Naive thymus-derived CD8-positive, alpha-beta T cell (primary cell): ENCODE results near the gene TGFA. TPM values are rescaled to one million over a fixed set of nuclear protein-coding genes. Genes with fewer than 3 reads are reported as not detected.
A peak's percentile ranks its signal among the peaks of the same experiment; 100 is the strongest.

ENCODE experiments used
- ATAC-seq, 2 donors: fragments of 150-1000 bp; cut with Tn5 transposase in 1 of 2; sonication (Bioruptor Pico), chemical (Tn5 transposase) in 1 of 2; 1 replicate in 1 of 2; 2 replicates in 1 of 2; pipeline ENCODE4 v1.10.0; 2021; ENCODE audit warnings: mild to moderate bottlenecking in 2 of 2, moderate library complexity in 2 of 2
- POLR2A ChIA-PET: fragments of 350-600 bp; sonication (Branson Sonifier 250); formaldehyde crosslinking; loops from one replicate; lab custom pipeline; 2021; ENCODE audit warnings: antibody characterized with exemption; lab: Charles Lee
- DNase-seq, 10 donors: peaks; one replicate each; pipeline versions ENCODE4 v3.0.0 to v3.0.0-alpha.2; 2020 to 2022
- H3K27ac Mint-ChIP-seq, 10 donors: one replicate each; pipeline ENCODE4 v1.8.0; 2020 to 2022; ENCODE audit warnings: mild to moderate bottlenecking in 10 of 10, mixed read lengths in 10 of 10, moderate library complexity in 4 of 10, inconsistent platforms in 1 of 10
- H3K27me3 Mint-ChIP-seq, 5 donors: one replicate each; pipeline ENCODE4 v1.8.0; 2021 to 2022; ENCODE audit warnings: mixed read lengths in 5 of 5
- H3K36me3 Mint-ChIP-seq, 3 donors: one replicate each; pipeline ENCODE4 v1.8.0; 2020 to 2022; ENCODE audit warnings: mixed read lengths in 3 of 3, mild to moderate bottlenecking in 2 of 3, inconsistent platforms in 1 of 3
- H3K4me1 Mint-ChIP-seq, 4 donors: one replicate each; pipeline ENCODE4 v1.8.0; 2021 to 2022; ENCODE audit warnings: mixed read lengths in 4 of 4
- H3K4me3 Mint-ChIP-seq, 10 donors: one replicate each; pipeline ENCODE4 v1.8.0; 2020 to 2022; ENCODE audit warnings: mild to moderate bottlenecking in 10 of 10, mixed read lengths in 10 of 10, moderate library complexity in 6 of 10, inconsistent platforms in 1 of 10
- H3K9me3 Mint-ChIP-seq, 9 donors: one replicate each; pipeline ENCODE4 v1.8.0; 2020 to 2022; ENCODE audit warnings: mixed read lengths in 9 of 9, mild to moderate bottlenecking in 3 of 9, inconsistent platforms in 1 of 9, moderate library complexity in 1 of 9
- polyA plus RNA-seq, 3 donors: library from polyadenylated mRNA; unstranded; fragments of 300-500 nt; fragmentation: Illumina TruSeq; gene quantifications; one replicate each; pipeline ENCODE4 v1.2.3, GENCODE V29; 2021
- total RNA-seq, 8 experiments: library from RNA in 2 of 8; stranded (reverse) in 2 of 8; gene quantifications; one replicate each; pipeline ENCODE4 v1.2.3 and lab custom pipeline; 2021 to 2026

The TGFA gene
- total and polyA plus RNA-seq, 5 experiments from 2014 or later = 0.61 to 1.5 (median 0.76) TPM

DNA sequence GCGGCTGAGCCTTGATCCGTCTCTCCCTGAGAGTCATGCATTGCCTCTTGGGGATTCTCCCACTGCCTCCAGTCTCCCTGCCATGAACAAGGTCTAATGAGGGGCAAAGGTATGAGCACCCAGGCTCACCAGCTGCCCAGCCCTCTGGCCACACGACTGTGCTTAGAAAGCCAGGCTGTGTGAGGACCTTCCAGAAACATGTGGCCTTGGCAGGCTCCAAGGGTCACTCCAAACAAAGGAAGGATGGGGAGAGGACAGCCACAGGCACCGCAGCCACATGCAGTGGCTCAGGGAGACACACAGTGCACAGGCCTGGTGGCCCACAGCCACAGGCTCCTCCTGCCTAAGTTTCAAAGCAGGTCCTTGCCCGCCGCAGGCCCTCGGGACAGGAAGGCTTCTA is 35.8 kb downstream of the TGFA start:
- Mint-ChIP-seq H3K27me3 (no peaks in the 10 kb centered on the region), H3K4me1 (peaks cover 0 to 13% (median 7%) of the 10 kb centered on the region in 4 donors), H3K4me3 (no peak overlapping the region), H3K9me3 (no peaks in the 10 kb centered on the region), H3K36me3 (no peaks in the 10 kb centered on the region), H3K27ac (no peak overlapping the region)
- POLR2A ChIA-PET = no interaction called here
- ATAC-seq = no peak
- no peak for DNase-seq

DNA sequence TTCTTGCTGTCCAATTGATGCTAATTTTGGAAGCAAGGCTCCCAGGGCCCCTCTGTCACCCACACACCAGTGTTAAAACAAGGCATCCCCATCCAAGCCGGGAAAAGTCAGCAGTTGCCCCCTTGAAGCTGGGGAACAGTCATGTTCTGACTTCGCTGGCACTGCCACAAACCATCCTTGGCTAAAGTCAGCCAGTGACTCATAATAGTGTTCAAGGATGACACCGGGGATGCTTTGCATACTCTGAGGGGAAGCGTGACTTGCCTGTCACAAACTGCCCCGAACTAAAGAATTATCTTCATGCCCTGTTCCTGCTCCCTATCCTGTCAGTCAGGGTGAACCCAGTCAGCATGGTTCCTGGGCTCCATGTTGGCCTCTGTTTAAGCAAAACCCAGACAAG is 37.0 kb downstream of the TGFA start:
- POLR2A ChIA-PET = no interaction called here
- H3K4me1 Mint-ChIP-seq = peaks cover 0 to 13% (median 7%) of the 10 kb centered on the region in 4 donors

GRCh38 chr2:70515938-70516337 is 37.7 kb downstream of the TGFA start:
- POLR2A ChIA-PET = no interaction called here
- Mint-ChIP-seq H3K36me3 (no peaks in the 10 kb centered on the region), H3K27me3 (no peaks in the 10 kb centered on the region)

More for the DNA sequence above, 37.0 kb downstream of the TGFA start:
- peak overlapping the region in 2 of 10 donors; percentile 32 to 44 for H3K27ac Mint-ChIP-seq
- no peaks in the 10 kb centered on the region for H3K36me3 Mint-ChIP-seq
- H3K9me3 Mint-ChIP-seq = no peaks in the 10 kb centered on the region
- no peaks in the 10 kb centered on the region for H3K27me3 Mint-ChIP-seq
- no peak for ATAC-seq
- DNase-seq = no peak
- H3K4me3 Mint-ChIP-seq = no peak overlapping the region

GRCh38 chr2:70514612-70515055 is 39.0 kb downstream of the TGFA start:
- peaks cover 0 to 24% (median 9%) of the 10 kb centered on the region in 4 donors for H3K4me1 Mint-ChIP-seq
- H3K9me3 Mint-ChIP-seq = no peaks in the 10 kb centered on the region
- H3K27ac Mint-ChIP-seq = no peak overlapping the region
- no peaks in the 10 kb centered on the region for H3K27me3 Mint-ChIP-seq
- H3K4me3 Mint-ChIP-seq = no peak overlapping the region
- no peak for DNase-seq
- no peak for ATAC-seq
- POLR2A ChIA-PET = no interaction called here
- no peaks in the 10 kb centered on the region for H3K36me3 Mint-ChIP-seq

More at GRCh38 chr2:70515938-70516337, 37.7 kb downstream of the TGFA start:
- peak overlapping the region in 4 of 10 donors; percentile 1 to 60 (median 24) for H3K27ac Mint-ChIP-seq
- ATAC-seq = no peak
- H3K9me3 Mint-ChIP-seq = no peaks in the 10 kb centered on the region
- H3K4me1 Mint-ChIP-seq = peaks cover 0 to 13% (median 7%) of the 10 kb centered on the region in 4 donors
- no peak overlapping the region for H3K4me3 Mint-ChIP-seq
- DNase-seq = no peak

- ATAC-seq = no peak
- no peaks in the 10 kb centered on the region for H3K9me3 Mint-ChIP-seq
- DNase-seq = no peak
- no peaks in the 10 kb centered on the region for H3K27me3 Mint-ChIP-seq
- no peak overlapping the region for H3K4me3 Mint-ChIP-seq
- POLR2A ChIA-PET = no interaction called here
- no peak overlapping the region for H3K27ac Mint-ChIP-seq
- H3K36me3 Mint-ChIP-seq = no peaks in the 10 kb centered on the region
- H3K4me1 Mint-ChIP-seq = peaks cover 0 to 24% (median 8%) of the 10 kb centered on the region in 4 donors
Observed at GRCh38 chr2:70513738-70514137, 39.9 kb downstream of the TGFA start.

- peaks cover 0 to 24% (median 5%) of the 10 kb centered on the region in 4 donors for H3K4me1 Mint-ChIP-seq
- no peaks in the 10 kb centered on the region for H3K9me3 Mint-ChIP-seq
- POLR2A ChIA-PET = no interaction called here
- ATAC-seq (no peak), DNase-seq (no peak)
- H3K4me3 Mint-ChIP-seq = no peak overlapping the region
- no peak overlapping the region for H3K27ac Mint-ChIP-seq
- no peaks in the 10 kb centered on the region for H3K27me3 Mint-ChIP-seq
- H3K36me3 Mint-ChIP-seq = no peaks in the 10 kb centered on the region
Observed at GRCh38 chr2:70511971-70512729, 41.5 kb downstream of the TGFA start.

DNA sequence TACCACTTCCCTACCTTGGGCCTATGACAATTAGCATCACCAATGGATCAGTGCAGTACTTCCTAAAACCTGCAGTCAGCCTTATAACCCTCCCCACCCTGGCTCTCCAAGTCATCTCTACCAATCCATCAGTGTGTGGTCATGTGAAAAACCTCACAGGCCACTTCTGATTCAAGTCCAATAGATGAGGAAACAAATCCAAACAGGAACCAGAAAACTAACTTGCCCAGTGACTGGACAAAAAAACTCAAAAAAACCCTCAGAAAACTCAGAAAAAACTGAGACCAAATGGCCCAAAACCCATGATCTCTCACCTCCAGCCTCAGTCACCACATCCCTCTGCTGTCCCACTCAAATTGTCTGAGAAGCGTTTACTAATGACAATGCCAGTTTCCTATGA is 43.3 kb downstream of the TGFA start:
- POLR2A ChIA-PET = no interaction called here
- H3K4me3 Mint-ChIP-seq = no peak overlapping the region
- DNase-seq = no peak
- no peaks in the 10 kb centered on the region for H3K27me3 Mint-ChIP-seq
- peak overlapping the region in 1 of 10 donors; percentile 29 for H3K27ac Mint-ChIP-seq
- peaks cover 0 to 11% (median 2%) of the 10 kb centered on the region in 4 donors for H3K4me1 Mint-ChIP-seq
- H3K36me3 Mint-ChIP-seq = no peaks in the 10 kb centered on the region
- no peak for ATAC-seq
- H3K9me3 Mint-ChIP-seq = no peaks in the 10 kb centered on the region

GRCh38 chr2:70509565-70509964 is 44.1 kb downstream of the TGFA start:
- no peaks in the 10 kb centered on the region for H3K27me3 Mint-ChIP-seq
- no peaks in the 10 kb centered on the region for H3K9me3 Mint-ChIP-seq
- POLR2A ChIA-PET = no interaction called here
- no peak for DNase-seq
- no peaks in the 10 kb centered on the region for H3K36me3 Mint-ChIP-seq
- no peak overlapping the region for H3K27ac Mint-ChIP-seq
- no peak overlapping the region for H3K4me3 Mint-ChIP-seq
- no peak for ATAC-seq
- peaks cover 0 to 14% (median 2%) of the 10 kb centered on the region in 4 donors for H3K4me1 Mint-ChIP-seq

DNA sequence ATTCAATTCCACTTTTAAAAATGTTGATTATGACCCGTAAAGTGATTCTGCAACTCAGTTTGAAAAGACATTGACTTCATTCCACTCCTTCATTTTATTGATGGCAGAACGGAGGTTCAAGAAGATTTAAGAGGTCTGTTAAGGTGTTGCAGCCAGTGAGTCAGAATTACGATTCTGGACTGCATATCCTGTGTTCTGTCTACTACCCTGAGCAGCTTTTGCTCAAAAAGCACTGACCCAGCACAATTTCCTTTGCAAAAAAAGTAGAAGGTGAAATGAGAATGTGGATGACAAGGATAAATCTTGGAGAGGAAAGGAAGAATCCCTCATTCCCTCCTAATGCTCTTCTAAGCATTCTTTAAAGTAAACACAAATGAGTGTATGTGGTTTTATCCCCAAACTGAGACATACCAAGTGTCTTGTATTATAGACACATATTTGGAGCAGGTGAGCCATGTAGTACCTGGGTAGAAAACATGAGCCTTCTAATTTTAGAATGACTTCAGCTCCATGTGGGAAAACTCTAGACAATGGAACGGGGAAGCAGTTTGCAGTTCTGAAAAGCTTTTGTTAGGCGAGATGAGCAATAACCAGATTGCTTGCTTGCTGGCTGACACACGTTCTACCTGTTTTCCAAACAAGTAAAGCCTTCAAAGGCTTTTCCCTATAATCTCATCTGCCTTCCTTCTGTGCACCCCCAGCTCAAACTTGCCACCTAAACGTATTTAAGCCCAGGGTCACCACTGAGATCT is 44.7 kb downstream of the TGFA start:
- H3K4me3 Mint-ChIP-seq = no peak overlapping the region
- POLR2A ChIA-PET = no interaction called here
- H3K4me1 Mint-ChIP-seq = peaks cover 0 to 15% (median 2%) of the 10 kb centered on the region in 4 donors
- ATAC-seq = no peak
- H3K36me3 Mint-ChIP-seq = no peaks in the 10 kb centered on the region
- no peak overlapping the region for H3K27ac Mint-ChIP-seq
- H3K9me3 Mint-ChIP-seq = no peaks in the 10 kb centered on the region
- DNase-seq = no peak
- no peaks in the 10 kb centered on the region for H3K27me3 Mint-ChIP-seq

GRCh38 chr2:70505613-70506391 is 47.8 kb downstream of the TGFA start:
- H3K4me3 Mint-ChIP-seq = no peak overlapping the region
- ATAC-seq (no peak), DNase-seq (no peak)
- no peaks in the 10 kb centered on the region for H3K9me3 Mint-ChIP-seq
- peaks cover 0 to 18% (median 2%) of the 10 kb centered on the region in 4 donors for H3K4me1 Mint-ChIP-seq
- POLR2A ChIA-PET = no interaction called here
- H3K27me3 Mint-ChIP-seq = no peaks in the 10 kb centered on the region
- H3K27ac Mint-ChIP-seq = no peak overlapping the region
- no peaks in the 10 kb centered on the region for H3K36me3 Mint-ChIP-seq

- Mint-ChIP-seq H3K4me1 (peaks cover 0 to 7% (median 0%) of the 10 kb centered on the region in 4 donors), H3K27me3 (no peaks in the 10 kb centered on the region), H3K9me3 (no peaks in the 10 kb centered on the region), H3K4me3 (no peak overlapping the region), H3K27ac (no peak overlapping the region), H3K36me3 (no peaks in the 10 kb centered on the region)
- DNase-seq = no peak
- ATAC-seq = no peak
- POLR2A ChIA-PET = no interaction called here
Observed at GRCh38 chr2:70504750-70505149, 48.9 kb downstream of the TGFA start.

GRCh38 chr2:70503896-70504295 is 49.7 kb downstream of the TGFA start:
- Mint-ChIP-seq H3K36me3 (peaks cover 0 to 3% (median 0%) of the 10 kb centered on the region in 3 donors), H3K27ac (no peak overlapping the region), H3K4me3 (no peak overlapping the region), H3K27me3 (no peaks in the 10 kb centered on the region), H3K4me1 (peaks cover 0 to 7% (median 0%) of the 10 kb centered on the region in 4 donors), H3K9me3 (no peaks in the 10 kb centered on the region)
- POLR2A ChIA-PET = no interaction called here
- DNase-seq (no peak), ATAC-seq (no peak)
